ENCODE measurements around the gene CLUH.

Gene CLUH

GRCh38 chr17:2711608-2712299, at the start of gene CLUH:
Gene CLUH, minus strand, starts transcription at chr17:2711764. Its CDS starts 103 bp downstream, at chr17:2711661.
- DNase-seq, result peak; percentile 95

GRCh38 chr17:2758870-2759269, 47.3 kb upstream of the CLUH start:
- no peak for DNase-seq

GRCh38 chr17:2755891-2756724, 44.5 kb upstream of the CLUH start:
- DNase-seq, result no peak

- DNase-seq, result no peak
Observed at GRCh38 chr17:2751491-2751890, 39.9 kb upstream of the CLUH start.

- DNase-seq, result no peak
Observed at GRCh38 chr17:2750721-2751120, 39.2 kb upstream of the CLUH start.

GRCh38 chr17:2749784-2750181, 38.2 kb upstream of the CLUH start:
- DNase-seq, result peak; percentile 61

- no peak for DNase-seq
Observed at GRCh38 chr17:2749058-2749783, 37.7 kb upstream of the CLUH start, which contains the start of gene CCDC92B. Gene CCDC92B, minus strand, starts transcription at chr17:2749652. Its CDS starts 14,507 bp downstream, at chr17:2735145.

- DNase-seq, result no peak
Observed at GRCh38 chr17:2745317-2746037, 33.9 kb upstream of the CLUH start.

- DNase-seq, result no peak
Observed at GRCh38 chr17:2737693-2738092, 26.1 kb upstream of the CLUH start.

GRCh38 chr17:2736956-2737355, 25.4 kb upstream of the CLUH start:
- no peak for DNase-seq

- DNase-seq, result no peak
Observed at GRCh38 chr17:2735896-2736295, 24.3 kb upstream of the CLUH start.

- no peak for DNase-seq
Observed at GRCh38 chr17:2734939-2735338, 23.4 kb upstream of the CLUH start.

- no peak for DNase-seq
Observed at GRCh38 chr17:2731807-2732206, 20.2 kb upstream of the CLUH start.

- no peak for DNase-seq
Observed at GRCh38 chr17:2730764-2731353, 19.3 kb upstream of the CLUH start.

- peak; percentile 29 for DNase-seq
Observed at GRCh38 chr17:2724784-2725164, 13.2 kb upstream of the CLUH start.

- DNase-seq, result no peak
Observed at GRCh38 chr17:2723997-2724783, 12.6 kb upstream of the CLUH start.

- no peak for DNase-seq
Observed at GRCh38 chr17:2723505-2723996, 12.0 kb upstream of the CLUH start.

- DNase-seq, result no peak
Observed at GRCh38 chr17:2722611-2723010, 11.0 kb upstream of the CLUH start.

GRCh38 chr17:2721603-2722002, 10.0 kb upstream of the CLUH start:
- no peak for DNase-seq

GRCh38 chr17:2719861-2720260, 8.3 kb upstream of the CLUH start:
- DNase-seq, result no peak

GRCh38 chr17:2718150-2718938, 6.8 kb upstream of the CLUH start:
- DNase-seq, result no peak

All from CD4-positive, alpha-beta T cell treated with Interferon gamma for 1 hour (primary cell).